GM18502 (cell line): ENCODE measurements around the gene CCNT2.
A peak's percentile ranks its signal among the peaks of the same experiment; 100 is the strongest.
"Not testable (repeated sequence)": the region's sequence is repeated elsewhere in the genome, so short reads cannot be mapped to it uniquely, and the experiment has no call there.

ENCODE experiments used
- ATAC-seq: cut with Tn5 transposase; IDR thresholded peaks from one replicate; pipeline ENCODE4 v1.9.1; 2021; ENCODE audit warnings: mild to moderate bottlenecking; ENCODE audit not compliant: unreplicated experiment, poor library complexity

Gene CCNT2

DNA sequence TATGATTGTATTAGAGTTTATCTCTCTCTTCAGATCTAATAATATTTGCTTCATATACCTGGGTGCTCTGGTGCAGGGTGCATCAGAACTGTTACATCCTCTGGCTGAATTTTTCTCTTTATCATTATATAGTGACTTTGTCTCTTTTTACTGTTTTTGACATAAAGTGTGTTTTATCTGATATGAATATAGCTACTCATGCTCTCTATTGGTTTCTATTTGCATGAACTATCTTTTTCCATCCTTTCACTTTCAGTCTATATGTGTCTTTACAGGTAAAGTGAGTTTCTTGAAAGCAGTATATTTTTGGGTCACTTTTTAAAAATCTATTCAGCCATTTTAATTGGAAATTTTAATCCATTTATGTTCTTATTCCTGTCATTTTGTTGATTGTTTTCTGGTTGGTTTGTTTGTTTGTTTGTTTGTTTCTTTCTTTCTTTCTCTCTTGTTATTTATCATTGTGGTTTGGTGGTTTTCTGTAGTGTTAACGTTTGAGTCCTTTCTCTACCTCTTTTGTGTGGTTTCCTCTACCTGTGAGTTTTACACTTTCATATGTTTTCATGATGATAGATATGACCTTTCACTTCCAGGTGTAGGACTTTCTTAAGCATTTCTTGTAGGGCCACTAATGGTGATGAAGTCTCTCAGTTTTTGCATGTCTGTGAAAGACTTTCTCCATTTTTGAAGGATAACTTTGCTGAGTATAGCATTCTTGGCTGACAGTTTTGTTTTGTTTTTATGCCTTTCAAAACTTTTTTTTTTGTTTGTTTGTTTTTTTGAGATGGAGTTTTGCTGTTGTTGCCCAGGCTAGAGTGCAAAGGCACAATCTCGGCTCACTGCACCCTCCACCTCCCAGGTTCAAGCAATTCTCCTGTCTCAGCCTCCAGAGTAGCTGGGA, 54.9 kb downstream of the CCNT2 start:
- peak; percentile 67 for ATAC-seq

DNA sequence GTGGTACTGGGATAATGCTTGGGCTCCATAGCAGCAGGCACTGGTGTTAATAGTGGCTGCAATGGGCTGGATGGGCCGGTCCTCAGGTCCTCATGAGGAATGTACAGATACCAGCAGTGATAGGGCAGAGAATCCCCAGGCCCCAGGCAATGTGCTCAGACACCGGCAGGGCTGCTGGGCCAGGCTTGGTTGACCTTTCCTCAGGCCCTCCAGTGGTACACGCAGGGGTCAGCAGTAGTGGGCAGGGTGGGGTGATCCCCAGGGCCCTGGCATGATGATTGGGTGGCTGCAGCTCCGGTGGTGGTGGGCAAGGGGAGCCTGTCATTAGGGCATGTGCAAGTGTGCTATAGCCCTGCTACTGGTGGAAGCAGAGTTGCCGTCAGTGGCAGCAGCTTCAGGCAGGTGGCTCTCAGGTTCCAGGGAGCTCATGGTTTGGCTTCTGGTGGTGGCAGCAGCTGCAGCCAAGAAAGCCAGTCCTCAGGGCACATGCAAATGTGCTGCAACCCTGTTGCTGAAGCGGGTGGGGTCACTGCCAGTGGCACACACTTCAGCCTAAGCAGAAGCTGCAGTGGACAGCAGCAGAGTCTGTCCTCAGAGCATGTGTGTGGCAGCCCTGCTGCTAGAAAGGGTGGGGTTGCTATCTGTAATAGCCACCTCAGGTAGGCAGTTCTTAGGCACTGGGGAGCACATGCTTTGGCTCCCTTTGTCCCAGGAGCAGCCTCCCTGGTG, 56.8 kb downstream of the CCNT2 start:
- no peak for ATAC-seq

DNA sequence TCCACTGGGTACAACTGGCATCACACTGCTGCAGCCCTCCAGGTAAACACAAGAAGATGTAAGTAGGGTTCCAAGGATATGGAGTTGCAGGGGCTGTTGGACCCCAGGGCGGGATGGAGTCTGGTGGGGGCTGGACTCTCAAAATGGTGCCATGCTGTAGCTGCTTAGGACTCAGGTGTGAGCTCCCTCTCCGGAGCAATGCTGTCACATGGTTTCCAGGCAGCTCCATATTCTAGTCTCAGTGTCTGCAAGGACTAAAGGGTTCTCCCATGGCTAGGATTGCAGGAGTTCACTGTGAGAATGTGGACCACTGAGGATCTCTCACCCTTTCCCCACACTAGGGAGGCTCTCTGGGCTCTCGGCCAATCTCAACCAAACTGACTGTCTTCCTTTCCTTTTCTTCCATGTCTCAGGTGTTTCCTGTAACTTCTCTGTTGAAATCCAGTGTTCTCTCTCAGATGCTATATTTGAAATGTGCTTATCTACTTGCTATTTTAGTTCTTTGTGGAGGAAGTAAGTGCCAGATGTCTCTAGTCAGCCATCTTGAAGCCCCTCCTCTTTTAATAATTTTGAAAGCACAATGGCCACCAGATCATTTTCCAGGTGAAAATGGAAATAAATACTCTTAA, 57.6 kb downstream of the CCNT2 start:
- ATAC-seq = no peak

DNA sequence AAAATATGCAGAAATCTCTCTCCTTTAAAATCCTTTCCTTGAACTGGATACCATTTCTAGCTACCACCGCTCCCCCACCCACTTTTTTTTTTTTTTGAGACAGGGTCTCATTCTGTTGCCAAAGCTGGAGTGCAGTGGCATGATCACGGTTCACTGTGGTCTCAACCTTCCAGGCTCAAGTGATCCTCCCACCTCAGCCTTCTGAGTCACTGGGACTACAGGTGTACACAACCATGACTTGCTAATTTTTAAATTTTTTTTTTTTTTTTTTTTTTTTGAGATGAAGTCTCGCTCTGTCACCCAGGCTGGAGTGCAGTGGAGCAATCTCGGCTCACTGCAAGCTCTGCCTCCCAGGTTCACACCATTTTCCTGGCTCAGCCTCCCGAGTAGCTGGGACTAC, 58.5 kb downstream of the CCNT2 start:
- ATAC-seq = not testable (repeated sequence)

GRCh38 chr2:134979221-134979620, 60.6 kb downstream of the CCNT2 start:
- ATAC-seq = no peak

DNA sequence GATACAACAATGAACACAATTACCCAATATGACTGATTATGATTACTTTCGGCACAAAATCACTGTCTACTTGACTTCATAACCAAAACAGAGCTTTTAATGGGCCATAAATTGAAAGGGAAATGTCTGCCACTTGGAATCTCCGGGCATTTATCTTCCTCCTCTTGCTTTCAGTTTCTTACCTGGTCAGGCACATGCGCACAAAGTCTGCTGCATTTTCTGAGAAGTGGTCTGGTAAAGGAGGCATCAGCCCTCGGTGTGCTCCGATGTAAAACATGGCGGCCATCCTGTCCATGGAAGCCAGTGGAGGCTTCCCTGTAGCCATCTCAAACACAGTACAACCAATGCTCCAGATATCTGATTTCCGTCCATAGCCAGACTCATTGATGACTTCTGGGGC, 62.0 kb downstream of the CCNT2 start:
- ATAC-seq = no peak

DNA sequence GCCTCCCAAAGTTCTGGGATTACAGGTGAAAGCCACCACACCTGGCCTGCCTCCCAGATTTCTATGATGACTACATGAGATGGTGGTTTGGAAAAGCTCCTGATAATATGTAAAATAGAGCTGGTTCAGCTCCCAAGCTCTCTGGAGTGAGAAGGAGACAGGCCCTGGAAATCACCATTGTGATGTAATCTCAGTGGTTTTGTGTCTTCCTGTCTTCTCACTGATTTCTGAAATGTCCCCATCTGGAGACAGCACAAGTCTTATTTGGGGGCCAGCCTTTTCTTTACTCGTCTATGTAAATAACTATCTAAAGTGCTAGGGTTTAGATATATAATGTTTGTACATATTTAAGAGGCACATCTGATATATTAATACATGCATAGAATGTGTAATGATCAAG, 64.0 kb downstream of the CCNT2 start:
- ATAC-seq = peak; percentile 63

DNA sequence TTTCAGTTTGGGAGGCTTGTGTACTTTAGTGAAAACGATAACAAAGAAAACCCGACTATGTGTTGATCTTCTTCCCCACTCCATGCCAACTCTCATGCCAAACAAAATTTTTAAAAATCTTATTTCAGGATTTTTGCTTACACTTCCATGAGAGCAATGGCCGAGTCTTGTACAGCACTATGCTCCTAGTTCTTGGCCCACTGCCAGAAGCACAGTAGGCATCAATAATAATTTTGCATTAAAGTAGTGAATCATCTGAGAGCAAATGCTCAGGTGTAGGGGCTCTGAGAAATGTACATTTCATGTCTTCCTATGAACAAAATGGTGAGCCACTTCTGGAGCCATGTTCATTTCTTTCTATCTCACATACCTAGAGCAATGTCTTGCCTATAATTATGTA, 66.4 kb downstream of the CCNT2 start:
- no peak for ATAC-seq

DNA sequence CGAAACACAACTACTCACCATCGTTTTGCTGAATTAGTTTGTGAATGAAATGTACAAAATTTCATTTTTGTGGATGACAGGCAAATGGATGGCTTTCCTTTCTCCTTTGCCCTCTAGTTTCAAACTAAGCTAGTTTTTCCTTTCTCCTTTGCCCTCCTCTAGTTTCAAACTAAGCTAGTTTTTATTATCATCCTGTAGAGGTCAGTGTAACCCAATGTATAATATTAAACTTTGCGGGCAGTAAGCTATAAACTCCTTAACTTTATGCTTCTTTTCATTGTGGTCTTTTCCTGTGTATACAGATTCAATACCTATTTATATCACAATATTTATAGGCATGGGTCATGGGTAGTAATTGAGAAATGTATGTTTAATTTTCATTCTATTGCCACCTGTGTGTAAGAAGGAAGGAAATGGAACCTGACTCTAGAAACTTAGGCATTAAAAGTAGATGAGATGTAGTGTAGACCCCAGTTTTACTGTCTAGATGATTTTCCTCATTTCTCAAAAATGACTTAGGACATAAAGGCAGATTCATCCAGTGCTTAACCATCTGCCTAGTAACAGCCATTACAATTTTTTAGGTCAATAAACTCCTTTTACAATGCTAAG, 70.5 kb downstream of the CCNT2 start:
- ATAC-seq = no peak

- ATAC-seq = no peak
Measured at GRCh38 chr2:134999521-134999920, 80.9 kb downstream of the CCNT2 start.

GRCh38 chr2:135002836-135003235, 84.2 kb downstream of the CCNT2 start:
- ATAC-seq = no peak

- ATAC-seq = peak; percentile 85
Measured at GRCh38 chr2:135004005-135004746, 85.6 kb downstream of the CCNT2 start.

- no peak for ATAC-seq
Measured at GRCh38 chr2:135005753-135006152, 87.1 kb downstream of the CCNT2 start.
